ENCODE measurements around the gene CCNE1. TPM values are rescaled to one million over a fixed set of nuclear protein-coding genes. Genes with fewer than 3 reads are reported as not detected.

The CCNE1 gene
- polyA plus RNA-seq, 3 donors = 1.7 TPM; not detected in 2

DNA sequence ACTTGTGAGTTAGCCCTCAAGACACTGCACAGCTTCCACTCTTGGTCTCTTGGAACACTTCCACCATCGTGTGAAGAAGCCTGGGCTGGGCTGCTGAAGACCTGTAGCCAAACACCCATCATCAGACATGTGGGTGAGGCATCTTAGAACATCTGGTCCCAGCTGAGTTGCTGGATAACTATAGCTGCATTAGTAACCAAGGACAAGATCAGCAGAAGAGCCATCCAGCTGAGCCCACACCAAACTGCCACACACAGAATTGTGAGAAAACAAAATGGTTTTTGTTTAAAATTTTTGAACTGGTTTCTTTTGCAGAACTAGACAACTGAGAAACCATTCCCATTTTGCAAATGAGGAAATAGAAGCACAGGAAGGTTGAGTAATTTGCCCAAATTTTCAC lies 56.2 kb downstream of the CCNE1 start:
- H3K9me3 Mint-ChIP-seq = peaks cover 2 to 15% (median 7%) of the 10 kb centered on the region in 7 donors
- Histone ChIP-seq H3K9ac (ENCODE audit: insufficient read depth, low read length, poor library complexity, severe bottlenecking) (no peak overlapping the region), H3K79me2 (ENCODE audit: insufficient read depth, low read length) (no peaks in the 10 kb centered on the region), H2AFZ (ENCODE audit: insufficient read depth, low read depth, low read length, poor library complexity, severe bottlenecking) (no peak overlapping the region), H3K27me3 (ENCODE audit: control insufficient read depth in 2 of 2, insufficient read depth in 2 of 2, low read length in 2 of 2) (peaks cover 5 to 16% of the 10 kb centered on the region in 2 donors), H3K36me3 (replicated peaks in 1 of 2; ENCODE audit: control insufficient read depth in 1 of 2, insufficient read depth in 2 of 2, low read length in 2 of 2) (no peaks in the 10 kb centered on the region), H3K27ac (ENCODE audit: low read depth in 1 of 2, low read length in 2 of 2) (no peak overlapping the region), H3K4me1 (ENCODE audit: control insufficient read depth in 1 of 2, insufficient read depth in 2 of 2, low read length in 2 of 2) (peaks cover 6 to 9% of the 10 kb centered on the region in 2 donors), H3K9me3 (replicated peaks in 1 of 2; ENCODE audit: control insufficient read depth in 1 of 2, insufficient read depth in 1 of 2, low read length in 2 of 2) (peaks cover 4 to 9% of the 10 kb centered on the region in 2 donors), H3K4me3 (replicated peaks in 1 of 3; ENCODE audit: low read depth in 2 of 3, low read length in 3 of 3) (no peak overlapping the region), H3K4me2 (replicated peaks; ENCODE audit: extremely low read depth, low read length, poor library complexity, severe bottlenecking) (no peak overlapping the region), H4K20me1 (ENCODE audit: insufficient read depth, low read length) (no peaks in the 10 kb centered on the region)
- 100% methylated on average over 1 of the region's 1 CpG for WGBS (ENCODE audit: insufficient coverage)
- H3K27me3 Mint-ChIP-seq (ENCODE audit: low read depth in 3 of 3) = peaks cover 17 to 35% (median 32%) of the 10 kb centered on the region in 3 donors
- peak overlapping the region in 3 of 7 donors; percentile 43 to 58 (median 52) for H3K27ac Mint-ChIP-seq
- no peaks in the 10 kb centered on the region for H3K36me3 Mint-ChIP-seq
- no peak overlapping the region for H3K4me3 Mint-ChIP-seq
- intact Hi-C loops (cut with micrococcal nuclease) = no loop called here
- no peak for DNase-seq
- TF ChIP-seq, protein P1, sequence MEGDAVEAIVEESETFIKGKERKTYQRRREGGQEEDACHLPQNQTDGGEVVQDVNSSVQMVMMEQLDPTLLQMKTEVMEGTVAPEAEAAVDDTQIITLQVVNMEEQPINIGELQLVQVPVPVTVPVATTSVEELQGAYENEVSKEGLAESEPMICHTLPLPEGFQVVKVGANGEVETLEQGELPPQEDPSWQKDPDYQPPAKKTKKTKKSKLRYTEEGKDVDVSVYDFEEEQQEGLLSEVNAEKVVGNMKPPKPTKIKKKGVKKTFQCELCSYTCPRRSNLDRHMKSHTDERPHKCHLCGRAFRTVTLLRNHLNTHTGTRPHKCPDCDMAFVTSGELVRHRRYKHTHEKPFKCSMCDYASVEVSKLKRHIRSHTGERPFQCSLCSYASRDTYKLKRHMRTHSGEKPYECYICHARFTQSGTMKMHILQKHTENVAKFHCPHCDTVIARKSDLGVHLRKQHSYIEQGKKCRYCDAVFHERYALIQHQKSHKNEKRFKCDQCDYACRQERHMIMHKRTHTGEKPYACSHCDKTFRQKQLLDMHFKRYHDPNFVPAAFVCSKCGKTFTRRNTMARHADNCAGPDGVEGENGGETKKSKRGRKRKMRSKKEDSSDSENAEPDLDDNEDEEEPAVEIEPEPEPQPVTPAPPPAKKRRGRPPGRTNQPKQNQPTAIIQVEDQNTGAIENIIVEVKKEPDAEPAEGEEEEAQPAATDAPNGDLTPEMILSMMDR (IDR thresholded peaks at IDR 0.05) = no peak
- peaks cover 22% of the 10 kb centered on the region for H3K4me1 Mint-ChIP-seq

GRCh38 chr19:29871143-29871542 lies 59.4 kb downstream of the CCNE1 start:
- H4K20me1 ChIP-seq (ENCODE audit: insufficient read depth, low read length) = no peaks in the 10 kb centered on the region
- H2AFZ ChIP-seq (ENCODE audit: insufficient read depth, low read depth, low read length, poor library complexity, severe bottlenecking) = no peak overlapping the region
- intact Hi-C loops (cut with micrococcal nuclease) = loop anchor here (5.0 to 10.0 kb wide), 2 partner anchors 106 to 144 kb away; no protein-coding TSS in a partner anchor
- no peak overlapping the region for H3K9ac ChIP-seq (ENCODE audit: insufficient read depth, low read length, poor library complexity, severe bottlenecking)
- Mint-ChIP-seq H3K4me3 (peak overlapping the region in 1 of 2 donors; percentile 11), H3K9me3 (peaks cover 2 to 15% (median 7%) of the 10 kb centered on the region in 7 donors), H3K36me3 (no peaks in the 10 kb centered on the region), H3K27me3 (ENCODE audit: low read depth in 3 of 3) (peaks cover 25 to 37% (median 35%) of the 10 kb centered on the region in 3 donors), H3K27ac (no peak overlapping the region), H3K4me1 (peaks cover 16% of the 10 kb centered on the region)
- H3K9me3 ChIP-seq (replicated peaks in 1 of 2; ENCODE audit: control insufficient read depth in 1 of 2, insufficient read depth in 1 of 2, low read length in 2 of 2) = peaks cover 4 to 9% of the 10 kb centered on the region in 2 donors
- H3K36me3 ChIP-seq (replicated peaks in 1 of 2; ENCODE audit: control insufficient read depth in 1 of 2, insufficient read depth in 2 of 2, low read length in 2 of 2) = no peaks in the 10 kb centered on the region
- no peak overlapping the region for H3K4me2 ChIP-seq (replicated peaks; ENCODE audit: extremely low read depth, low read length, poor library complexity, severe bottlenecking)
- WGBS (ENCODE audit: insufficient coverage) = no CpG with 5 or more reads among the region's 2 CpGs
- peaks cover 8 to 22% of the 10 kb centered on the region in 2 donors for H3K27me3 ChIP-seq (ENCODE audit: control insufficient read depth in 2 of 2, insufficient read depth in 2 of 2, low read length in 2 of 2)
- peaks cover 9 to 18% of the 10 kb centered on the region in 2 donors for H3K4me1 ChIP-seq (ENCODE audit: control insufficient read depth in 1 of 2, insufficient read depth in 2 of 2, low read length in 2 of 2)
- TF ChIP-seq, protein P1 (IDR thresholded peaks at IDR 0.05) = no peak
- H3K27ac ChIP-seq (ENCODE audit: low read depth in 1 of 2, low read length in 2 of 2) = no peak overlapping the region
- H3K79me2 ChIP-seq (ENCODE audit: insufficient read depth, low read length) = no peaks in the 10 kb centered on the region
- H3K4me3 ChIP-seq (replicated peaks in 1 of 3; ENCODE audit: low read depth in 2 of 3, low read length in 3 of 3) = no peak overlapping the region
- no peak for DNase-seq
